SJSA1 (cell line): ENCODE data around the gene GSTA2. TPM values are rescaled to one million over a fixed set of nuclear protein-coding genes. Genes with fewer than 3 reads are reported as not detected.

Experiments used
- DNase-seq, 2 experiments: peaks; one replicate each; pipeline ENCODE4 v3.0.0-alpha.2; 2015 to 2020; ENCODE audit warnings: low spot score in 2 of 2, low read depth in 1 of 2
- H3K27ac ChIP-seq: fragments of 250-450 bp; sonication (Bioruptor Pico); 2 replicates; pipeline ENCODE4 v1.5.1; 2020; ENCODE audit warnings: mild to moderate bottlenecking, moderate library complexity
- H3K27me3 ChIP-seq: fragments of 250-450 bp; sonication (Bioruptor Pico); replicated peaks from 2 replicates; pipeline ENCODE4 v1.5.1; 2020; ENCODE audit warnings: mild to moderate bottlenecking, moderate library complexity
- H3K36me3 ChIP-seq: fragments of 250-450 bp; sonication (Bioruptor Pico); 2 replicates; pipeline ENCODE4 v1.5.1; 2020; ENCODE audit warnings: mild to moderate bottlenecking
- H3K4me1 ChIP-seq: fragments of 250-450 bp; sonication (Bioruptor Pico); replicated peaks from 2 replicates; pipeline ENCODE4 v1.6.1; 2021; ENCODE audit warnings: mild to moderate bottlenecking
- H3K4me3 ChIP-seq: fragments of 250-450 bp; sonication (Bioruptor Pico); 2 replicates; pipeline ENCODE4 v1.5.1; 2020; ENCODE audit warnings: mild to moderate bottlenecking
- H3K9me3 ChIP-seq: fragments of 250-450 bp; sonication (Bioruptor Pico); replicated peaks from 2 replicates; pipeline ENCODE4 v1.5.1; 2020; ENCODE audit warnings: mild to moderate bottlenecking
- total RNA-seq: library from RNA; depleted of rRNA; stranded (reverse); fragments of >200 nt; shearing (Covaris generic); gene quantifications from 2 replicates; pipeline ENCODE4 v1.2.3, GENCODE V29; 2014; rRNA removed

Gene GSTA2
- total RNA-seq, 1 experiment from 2014 or later, result not detected

- no peaks in the 10 kb centered on the region for H3K36me3 ChIP-seq
- H3K9me3 ChIP-seq, result no peaks in the 10 kb centered on the region
- no peak overlapping the region for H3K4me3 ChIP-seq
- no peaks in the 10 kb centered on the region for H3K27me3 ChIP-seq
- H3K4me1 ChIP-seq, result no peaks in the 10 kb centered on the region
- no peak overlapping the region for H3K27ac ChIP-seq
- DNase-seq, result no peak
Measured at GRCh38 chr6:52704060-52704459, 59.2 kb downstream of the GSTA2 start.

Other genes starting within 250 kb of the GSTA2 start
- gene TRAM2, start 186.4 kb downstream of the GSTA2 start, total RNA-seq, result 59.7 and 98.1 TPM in 2 replicates
- gene TMEM14A, start 92.4 kb downstream of the GSTA2 start, total RNA-seq, result 78.6 and 91.0 TPM in 2 replicates
- gene GSTA1, start 40.3 kb upstream of the GSTA2 start, total RNA-seq, result 8.5 and 8.7 TPM in 2 replicates
- not detected in 2 replicates for gene GSTA5, start 77.3 kb upstream of the GSTA2 start, total RNA-seq
- gene GSTA3, start 146.2 kb upstream of the GSTA2 start, total RNA-seq, result not detected in 2 replicates
- gene GSTA4, start 231.8 kb upstream of the GSTA2 start, total RNA-seq, result 25.8 and 46.8 TPM in 2 replicates